ENCODE data around the gene YWHAQ. TPM values are rescaled to one million over a fixed set of nuclear protein-coding genes. Genes with fewer than 3 reads are reported as not detected.

YWHAQ gene
- total RNA-seq, 4 donors from 2014 or later, result 40.3 to 63.7 (median 48.4) TPM

DNA sequence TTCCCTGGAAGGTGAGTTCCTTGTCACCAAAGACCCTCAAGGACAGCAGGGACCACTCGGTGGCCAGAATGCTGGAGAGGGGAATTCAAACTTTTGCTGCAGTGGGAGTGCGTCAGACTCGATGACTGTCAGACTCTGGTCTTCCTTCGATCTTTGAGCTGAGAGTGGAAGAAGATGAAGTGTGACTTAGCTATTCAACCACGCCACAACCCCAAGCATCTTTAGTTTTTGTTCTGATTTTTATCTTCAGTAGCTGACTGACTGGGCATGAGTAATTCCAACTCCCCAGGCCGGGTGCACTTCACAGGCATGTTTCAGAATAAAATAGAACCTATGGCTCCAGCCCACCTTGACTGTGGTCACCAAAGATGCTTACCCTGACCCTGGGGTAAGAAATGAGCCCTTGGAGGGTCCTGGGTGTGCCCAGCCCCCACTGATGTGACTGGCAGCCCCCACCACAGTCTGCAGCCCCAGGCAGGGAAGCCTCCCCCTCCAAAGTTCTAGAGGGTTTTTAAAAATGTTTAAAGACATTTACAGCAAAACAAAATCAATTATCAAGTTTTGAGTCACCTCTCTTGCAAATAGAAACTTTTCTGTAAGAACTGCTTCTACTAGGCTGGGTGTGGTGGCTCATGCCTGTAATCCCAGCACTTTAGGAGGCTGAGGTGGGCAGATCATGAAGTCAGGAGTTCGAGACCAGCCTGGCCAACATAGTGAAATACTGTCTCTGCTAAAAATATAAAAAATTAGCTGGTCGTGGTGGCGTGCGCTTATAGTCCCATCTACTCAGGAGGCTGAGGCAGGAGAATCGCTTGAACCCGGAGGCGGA is 24.9 kb upstream of the YWHAQ start:
- Histone ChIP-seq H3K36me3 (no peaks in the 10 kb centered on the region), H3K4me3 (no peak overlapping the region), H3K27me3 (no peaks in the 10 kb centered on the region), H3K4me1 (no peaks in the 10 kb centered on the region), H3K9me3 (no peaks in the 10 kb centered on the region), H3K27ac (no peak overlapping the region)
- in situ Hi-C loops (cut with MboI; ENCODE audit: low sequenced_read_pairs in 4 of 4) (no loop called here), intact Hi-C loops (cut with DNase I; ENCODE audit: low total_unique reads) (no loop called here)
- ATAC-seq, result no peak
- TF ChIP-seq POLR2A (IDR thresholded peaks at IDR 0.05), result no peak
- TF ChIP-seq, protein P1, sequence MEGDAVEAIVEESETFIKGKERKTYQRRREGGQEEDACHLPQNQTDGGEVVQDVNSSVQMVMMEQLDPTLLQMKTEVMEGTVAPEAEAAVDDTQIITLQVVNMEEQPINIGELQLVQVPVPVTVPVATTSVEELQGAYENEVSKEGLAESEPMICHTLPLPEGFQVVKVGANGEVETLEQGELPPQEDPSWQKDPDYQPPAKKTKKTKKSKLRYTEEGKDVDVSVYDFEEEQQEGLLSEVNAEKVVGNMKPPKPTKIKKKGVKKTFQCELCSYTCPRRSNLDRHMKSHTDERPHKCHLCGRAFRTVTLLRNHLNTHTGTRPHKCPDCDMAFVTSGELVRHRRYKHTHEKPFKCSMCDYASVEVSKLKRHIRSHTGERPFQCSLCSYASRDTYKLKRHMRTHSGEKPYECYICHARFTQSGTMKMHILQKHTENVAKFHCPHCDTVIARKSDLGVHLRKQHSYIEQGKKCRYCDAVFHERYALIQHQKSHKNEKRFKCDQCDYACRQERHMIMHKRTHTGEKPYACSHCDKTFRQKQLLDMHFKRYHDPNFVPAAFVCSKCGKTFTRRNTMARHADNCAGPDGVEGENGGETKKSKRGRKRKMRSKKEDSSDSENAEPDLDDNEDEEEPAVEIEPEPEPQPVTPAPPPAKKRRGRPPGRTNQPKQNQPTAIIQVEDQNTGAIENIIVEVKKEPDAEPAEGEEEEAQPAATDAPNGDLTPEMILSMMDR (IDR thresholded peaks at IDR 0.05 in 4 of 5, conservative IDR thresholded peaks at IDR 0.05 in 1 of 5), result no peak
- no peak for DNase-seq

DNA sequence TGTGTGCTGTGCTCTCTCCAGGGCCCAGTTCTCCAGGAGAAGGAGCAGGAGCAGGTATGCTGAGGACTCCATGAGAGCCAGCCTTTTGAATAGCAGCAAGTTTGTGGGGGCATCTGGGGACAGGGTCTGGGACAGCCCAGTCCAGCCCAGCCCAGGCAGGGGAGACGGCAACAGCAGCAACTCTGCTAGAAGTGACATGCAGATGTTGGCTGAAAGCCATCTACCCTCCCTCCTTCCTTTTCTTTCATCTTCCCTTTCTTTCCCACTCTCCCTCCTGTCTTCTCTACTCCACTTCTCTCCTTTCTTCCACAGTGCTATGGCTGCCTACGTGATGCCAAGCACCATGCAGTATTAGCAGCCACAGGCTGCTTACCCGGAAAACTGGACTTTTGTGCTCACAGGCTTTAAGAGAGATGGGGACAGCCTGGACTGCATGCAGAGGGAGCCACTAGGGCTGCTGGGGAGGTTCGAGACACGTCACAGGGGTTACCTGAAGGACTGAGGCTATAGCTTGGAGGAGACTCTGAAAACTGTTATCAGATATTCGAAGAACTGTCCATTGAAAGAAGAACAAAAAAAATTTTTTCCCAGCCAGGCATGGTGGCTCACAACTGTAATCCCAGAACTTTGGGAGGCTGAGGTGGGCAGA is 23.8 kb upstream of the YWHAQ start:
- DNase-seq, result no peak
- H3K4me3 ChIP-seq, result no peak overlapping the region
- H3K27me3 ChIP-seq, result no peaks in the 10 kb centered on the region
- ATAC-seq, result no peak
- H3K36me3 ChIP-seq, result no peaks in the 10 kb centered on the region
- H3K27ac ChIP-seq, result no peak overlapping the region
- intact Hi-C loops (cut with DNase I; ENCODE audit: low total_unique reads), result no loop called here
- in situ Hi-C loops (cut with MboI; ENCODE audit: low sequenced_read_pairs in 4 of 4), result no loop called here
- no peaks in the 10 kb centered on the region for H3K4me1 ChIP-seq
- TF ChIP-seq POLR2A (IDR thresholded peaks at IDR 0.05), result no peak
- TF ChIP-seq, protein P1 (IDR thresholded peaks at IDR 0.05 in 4 of 5, conservative IDR thresholded peaks at IDR 0.05 in 1 of 5), result no peak
- H3K9me3 ChIP-seq, result no peaks in the 10 kb centered on the region

DNA sequence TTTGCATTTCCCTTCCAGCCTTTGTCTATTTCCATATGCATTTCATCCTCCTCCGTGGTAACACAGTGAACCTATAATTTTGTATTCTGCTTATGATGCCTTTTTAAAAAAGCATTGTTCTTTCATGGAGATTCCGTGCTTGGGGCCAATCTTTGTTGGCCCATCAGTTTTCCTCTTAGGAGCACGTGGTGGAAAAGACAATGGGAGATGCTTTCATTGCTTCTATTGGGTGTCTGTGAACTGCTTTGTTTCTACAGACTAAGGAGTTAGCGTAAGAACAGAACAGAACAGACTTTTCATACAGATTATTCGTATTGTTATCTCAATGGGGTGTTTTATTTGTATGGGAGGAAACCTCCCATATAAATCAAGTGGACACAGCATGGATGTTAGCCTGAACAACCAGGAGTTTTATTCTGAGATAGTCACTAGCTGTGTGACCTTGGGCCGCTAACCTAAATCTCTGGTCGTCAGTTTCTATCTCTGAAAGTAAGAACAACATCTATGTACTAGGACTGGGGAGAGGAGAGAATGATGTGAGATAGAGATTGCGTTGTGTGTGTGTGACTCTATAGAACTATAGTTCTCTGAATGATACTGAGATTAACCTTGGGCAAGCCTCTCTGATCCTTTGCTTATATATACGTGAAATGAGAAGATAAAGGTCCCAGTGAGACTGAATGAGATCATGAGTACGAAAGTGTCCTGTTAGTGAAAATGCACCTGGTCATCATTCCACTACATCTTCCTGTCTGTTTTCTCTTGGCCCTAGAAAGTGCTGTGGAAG is 22.9 kb upstream of the YWHAQ start:
- TF ChIP-seq, protein P1 (IDR thresholded peaks at IDR 0.05 in 4 of 5, conservative IDR thresholded peaks at IDR 0.05 in 1 of 5), result no peak
- TF ChIP-seq POLR2A (IDR thresholded peaks at IDR 0.05), result no peak
- DNase-seq (no peak), ATAC-seq (no peak)
- intact Hi-C loops (cut with DNase I; ENCODE audit: low total_unique reads) (no loop called here), in situ Hi-C loops (cut with MboI; ENCODE audit: low sequenced_read_pairs in 4 of 4) (no loop called here)
- no peaks in the 10 kb centered on the region for H3K27me3 ChIP-seq
- no peak overlapping the region for H3K4me3 ChIP-seq
- H3K4me1 ChIP-seq, result no peaks in the 10 kb centered on the region
- no peaks in the 10 kb centered on the region for H3K36me3 ChIP-seq
- no peaks in the 10 kb centered on the region for H3K9me3 ChIP-seq
- no peak overlapping the region for H3K27ac ChIP-seq

DNA sequence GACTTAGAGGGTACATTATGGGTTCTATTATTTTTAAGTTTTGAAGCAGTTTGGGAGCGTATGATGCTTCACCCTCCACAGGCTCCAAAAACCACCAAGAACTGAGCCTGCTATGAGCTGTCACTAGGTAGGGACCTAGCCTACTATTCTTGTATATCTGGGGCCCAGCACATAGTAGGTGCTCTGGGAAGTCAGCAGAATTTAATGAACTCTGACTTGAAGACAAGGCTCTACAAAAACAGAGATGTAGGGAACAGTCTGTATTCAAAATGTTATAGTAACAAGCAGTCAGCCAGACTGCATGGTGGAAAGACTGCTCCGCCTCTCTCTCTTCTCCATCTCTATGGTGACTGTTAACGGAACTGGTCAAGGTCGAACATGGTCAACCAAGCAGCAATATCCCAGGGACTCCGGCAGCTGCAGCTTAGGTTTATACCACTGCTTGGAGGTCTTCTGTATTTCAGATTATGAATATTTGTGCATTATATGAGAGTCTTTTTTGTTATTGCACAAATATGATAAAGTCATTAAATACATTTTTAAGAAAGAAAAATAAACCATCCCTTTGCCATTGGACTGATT is 22.2 kb upstream of the YWHAQ start:
- no peak for DNase-seq
- no peaks in the 10 kb centered on the region for H3K36me3 ChIP-seq
- in situ Hi-C loops (cut with MboI; ENCODE audit: low sequenced_read_pairs in 4 of 4) (no loop called here), intact Hi-C loops (cut with DNase I; ENCODE audit: low total_unique reads) (no loop called here)
- no peaks in the 10 kb centered on the region for H3K9me3 ChIP-seq
- no peak overlapping the region for H3K4me3 ChIP-seq
- no peak for ATAC-seq
- no peak for TF ChIP-seq POLR2A (IDR thresholded peaks at IDR 0.05)
- TF ChIP-seq, protein P1 (IDR thresholded peaks at IDR 0.05 in 4 of 5, conservative IDR thresholded peaks at IDR 0.05 in 1 of 5), result no peak
- no peak overlapping the region for H3K27ac ChIP-seq
- no peaks in the 10 kb centered on the region for H3K27me3 ChIP-seq
- H3K4me1 ChIP-seq, result no peaks in the 10 kb centered on the region

Data from gastrocnemius medialis (tissue), 4 donors.